Raji (cell line): ENCODE measurements around the gene RFXANK.

Experiments
- POLR2A ChIP-seq: IDR thresholded peaks from 2 replicates; pipeline ENCODE4 v1.6.1; 2011; ENCODE audit warnings: low read depth, low read length, control low read depth; ENCODE audit not compliant: insufficient read depth

Gene RFXANK

DNA sequence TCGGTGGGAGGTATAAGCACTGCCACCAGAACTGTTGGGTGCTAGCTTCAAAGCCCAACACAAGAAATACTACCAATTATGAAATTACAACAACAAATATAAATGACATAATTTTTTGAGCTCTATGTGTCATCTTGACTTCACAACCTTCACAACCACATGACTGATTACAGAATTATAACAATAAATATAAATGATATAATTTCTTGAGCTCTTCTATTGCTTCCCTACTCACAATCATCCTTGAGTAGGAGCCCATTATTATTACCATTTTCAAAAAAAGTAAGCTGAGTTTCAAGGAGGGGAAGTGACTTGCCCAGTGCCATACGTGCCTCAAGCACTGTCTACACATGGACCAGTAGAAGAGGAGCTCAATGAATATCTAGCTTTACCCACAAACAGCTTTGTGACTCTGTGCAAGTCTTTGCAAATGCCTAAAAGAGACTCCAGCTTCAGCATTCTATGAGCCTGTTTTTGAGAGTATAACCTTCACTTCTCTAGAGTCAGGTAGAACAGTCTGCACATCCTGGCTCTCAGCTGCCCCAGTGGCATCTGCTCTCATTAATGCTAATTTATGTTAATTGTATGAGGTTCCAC lies 42.3 kb downstream of the RFXANK start:
- no peak for TF ChIP-seq POLR2A

DNA sequence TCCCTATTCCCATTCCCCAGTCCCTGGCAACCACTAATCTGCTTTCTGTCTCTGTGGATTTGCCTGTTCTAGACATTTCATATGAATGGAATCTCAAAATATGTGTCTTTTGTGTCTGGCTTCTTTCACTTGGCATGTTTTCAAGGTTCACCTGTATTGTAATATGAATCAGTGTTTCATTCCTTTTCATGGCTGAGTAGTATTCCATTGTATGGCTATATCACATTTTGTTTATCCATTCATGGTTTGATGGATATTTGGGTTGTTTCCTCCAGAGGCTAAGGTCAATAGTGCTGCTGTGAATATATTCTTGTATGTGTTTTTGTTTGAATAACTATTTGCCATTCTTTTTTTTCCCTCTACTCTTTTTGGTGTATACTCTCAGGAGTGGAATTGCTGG lies 44.1 kb downstream of the RFXANK start:
- TF ChIP-seq POLR2A: no peak

DNA sequence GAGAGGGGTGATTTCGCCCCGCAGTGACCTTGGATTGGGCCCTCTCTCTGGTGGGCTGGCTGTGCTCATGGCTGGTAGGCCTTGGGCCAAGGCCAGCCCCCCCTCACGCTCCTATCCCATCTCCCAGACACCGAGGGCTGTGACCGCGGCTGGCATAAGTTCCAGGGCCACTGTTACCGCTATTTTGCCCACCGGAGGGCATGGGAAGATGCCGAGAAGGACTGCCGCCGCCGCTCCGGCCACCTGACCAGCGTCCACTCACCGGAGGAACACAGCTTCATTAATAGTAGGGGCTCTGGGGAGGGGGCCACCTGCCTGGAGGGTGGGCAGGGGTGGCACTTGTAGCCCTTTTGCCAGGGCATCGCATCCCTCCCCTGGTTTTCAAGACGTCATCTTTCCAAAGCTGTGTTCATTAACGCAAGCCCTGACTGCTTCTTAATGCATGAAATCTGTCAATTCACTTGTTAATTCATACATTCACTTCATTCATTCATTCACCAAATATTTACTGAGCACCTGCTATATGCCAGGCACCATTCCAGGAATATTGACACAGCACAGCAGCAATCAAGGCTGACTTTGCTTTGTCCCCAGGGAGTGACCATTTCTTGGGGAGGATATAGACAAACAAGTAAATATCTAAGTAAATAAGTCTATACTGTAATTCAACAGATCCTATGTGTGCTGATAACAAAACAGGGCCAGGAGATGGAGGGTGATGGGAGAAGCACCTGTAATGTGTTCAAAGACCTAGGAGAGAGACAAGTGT lies 46.3 kb downstream of the RFXANK start:
- no peak for TF ChIP-seq POLR2A

DNA sequence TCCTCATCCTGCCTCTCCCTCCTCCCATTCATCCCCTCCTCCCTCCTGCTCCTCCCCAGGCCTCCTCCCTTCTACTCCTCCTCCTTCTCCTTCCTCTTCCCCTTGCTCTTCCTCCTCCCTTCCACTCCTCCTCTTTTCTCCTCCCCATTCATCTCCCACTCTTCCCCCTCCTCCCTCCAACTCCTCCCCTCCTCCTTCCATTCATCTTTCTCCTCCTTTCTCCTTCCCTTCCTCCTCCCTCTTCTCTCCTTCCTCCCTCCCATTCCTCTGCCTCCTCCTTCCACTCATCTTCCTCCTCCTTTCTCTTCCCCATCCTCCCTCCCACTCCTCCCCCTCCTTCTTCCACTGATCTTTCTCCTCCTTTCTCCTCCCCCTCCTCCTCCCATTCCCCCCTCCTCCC lies 47.6 kb downstream of the RFXANK start:
- no peak for TF ChIP-seq POLR2A

DNA sequence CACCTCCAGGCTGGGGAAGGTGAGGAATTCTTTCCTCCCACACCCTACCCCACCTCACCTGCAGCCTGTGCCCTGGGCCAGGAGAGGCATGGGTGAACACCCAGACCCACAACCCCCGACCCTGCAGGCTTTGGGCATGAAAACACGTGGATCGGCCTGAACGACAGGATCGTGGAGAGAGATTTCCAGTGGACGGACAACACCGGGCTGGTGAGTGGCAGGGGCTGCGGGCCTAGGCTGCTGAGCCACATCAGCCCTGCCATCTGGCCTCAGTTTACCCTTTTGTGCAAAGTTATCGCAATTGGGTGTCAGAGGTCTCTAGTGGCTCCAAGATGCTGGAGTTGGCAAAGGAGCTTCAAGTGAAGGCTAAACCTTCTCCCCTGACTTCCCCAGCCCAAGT lies 48.4 kb downstream of the RFXANK start:
- TF ChIP-seq POLR2A: no peak

DNA sequence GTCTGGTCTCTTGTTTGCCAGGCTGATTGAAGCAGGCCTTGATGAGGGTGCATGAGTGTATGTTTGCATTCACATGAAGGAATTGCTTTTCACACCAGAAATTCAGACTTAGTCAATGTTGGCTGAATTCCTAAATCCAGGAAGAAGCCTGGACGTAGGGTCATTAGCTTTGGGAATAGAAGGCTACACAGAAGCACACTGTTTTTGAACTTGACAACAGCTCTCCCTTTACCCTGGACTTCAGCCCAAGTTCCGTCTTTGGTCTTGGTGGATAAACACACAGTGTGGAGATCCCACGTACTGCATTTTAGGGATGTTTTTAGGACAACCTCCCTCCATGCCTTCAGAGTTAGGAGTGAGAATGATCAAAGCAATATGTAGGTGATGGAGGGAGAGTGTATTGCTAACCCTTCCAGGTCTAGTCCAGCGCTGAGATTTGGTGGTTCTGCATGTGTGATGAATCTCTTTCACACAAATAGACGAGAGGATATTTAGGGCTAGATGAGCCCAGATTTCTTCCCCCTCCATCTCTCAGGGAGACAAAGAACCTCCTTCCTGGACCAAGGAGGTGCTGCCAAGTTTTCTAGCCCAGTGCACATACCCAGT lies 58.2 kb downstream of the RFXANK start:
- no peak for TF ChIP-seq POLR2A
